ENCODE measurements around the gene GDPD5.

Gene GDPD5

GRCh38 chr11:75525433-75526191 is at the start of gene GDPD5:
Gene GDPD5 (minus strand): TSS chr11:75525941. CDS start chr11:75477735, 48,206 bp downstream.
- DNase-seq (ENCODE audit: low spot score), result peak; percentile 79

GRCh38 chr11:75574698-75575602 is 49.2 kb upstream of the GDPD5 start:
- no peak for DNase-seq (ENCODE audit: low spot score)

- DNase-seq (ENCODE audit: low spot score), result no peak
Observed at GRCh38 chr11:75572744-75573143, 47.0 kb upstream of the GDPD5 start.

- no peak for DNase-seq (ENCODE audit: low spot score)
Observed at GRCh38 chr11:75571625-75572024, 45.9 kb upstream of the GDPD5 start.

- DNase-seq (ENCODE audit: low spot score), result no peak
Observed at GRCh38 chr11:75570559-75571139, 44.9 kb upstream of the GDPD5 start.

GRCh38 chr11:75568616-75569219 is 43.0 kb upstream of the GDPD5 start:
- no peak for DNase-seq (ENCODE audit: low spot score)

GRCh38 chr11:75567971-75568370 is 42.2 kb upstream of the GDPD5 start:
- DNase-seq (ENCODE audit: low spot score), result no peak

- no peak for DNase-seq (ENCODE audit: low spot score)
Observed at GRCh38 chr11:75566763-75567279, 41.1 kb upstream of the GDPD5 start.

- DNase-seq (ENCODE audit: low spot score), result no peak
Observed at GRCh38 chr11:75565916-75566762, 40.4 kb upstream of the GDPD5 start.

GRCh38 chr11:75565221-75565814 is 39.6 kb upstream of the GDPD5 start:
- DNase-seq (ENCODE audit: low spot score), result no peak

GRCh38 chr11:75563978-75564552 is 38.3 kb upstream of the GDPD5 start:
- no peak for DNase-seq (ENCODE audit: low spot score)

- DNase-seq (ENCODE audit: low spot score), result no peak
Observed at GRCh38 chr11:75563501-75563977, 37.8 kb upstream of the GDPD5 start.

GRCh38 chr11:75562836-75563484 is 37.2 kb upstream of the GDPD5 start:
- no peak for DNase-seq (ENCODE audit: low spot score)

GRCh38 chr11:75562048-75562835 is 36.5 kb upstream of the GDPD5 start, which contains the start of gene SERPINH1:
Gene SERPINH1 (plus strand): TSS chr11:75562253. CDS start chr11:75566350, 4,097 bp downstream.
- DNase-seq (ENCODE audit: low spot score), result peak; percentile 84

GRCh38 chr11:75561426-75562047 is 35.8 kb upstream of the GDPD5 start:
- no peak for DNase-seq (ENCODE audit: low spot score)

GRCh38 chr11:75560644-75561043 is 34.9 kb upstream of the GDPD5 start:
- DNase-seq (ENCODE audit: low spot score), result no peak

- DNase-seq (ENCODE audit: low spot score), result no peak
Observed at GRCh38 chr11:75558939-75559843, 33.5 kb upstream of the GDPD5 start.

Measured in activated CD4-positive, alpha-beta T cell treated with anti-CD3 and anti-CD28 coated beads, Interleukin-2, Interleukin-4, amounts not matched to agents 100 ng/mL and 50 ng/mL, durations not matched to agents 16 hours and 8 hours (primary cell).